NCI-H187 treated with DMSO at 0.1 percent for 48 hours (cell line): ENCODE data around the gene TSTD1.
"Not testable (repeated sequence)": the region's sequence is repeated elsewhere in the genome, so short reads cannot be mapped to it uniquely, and the experiment has no call there.

ENCODE experiments used
- DNase-seq: peaks from one replicate; lab custom pipeline; 2025; lab: John Stamatoyannopoulos, UW

The TSTD1 gene

DNA sequence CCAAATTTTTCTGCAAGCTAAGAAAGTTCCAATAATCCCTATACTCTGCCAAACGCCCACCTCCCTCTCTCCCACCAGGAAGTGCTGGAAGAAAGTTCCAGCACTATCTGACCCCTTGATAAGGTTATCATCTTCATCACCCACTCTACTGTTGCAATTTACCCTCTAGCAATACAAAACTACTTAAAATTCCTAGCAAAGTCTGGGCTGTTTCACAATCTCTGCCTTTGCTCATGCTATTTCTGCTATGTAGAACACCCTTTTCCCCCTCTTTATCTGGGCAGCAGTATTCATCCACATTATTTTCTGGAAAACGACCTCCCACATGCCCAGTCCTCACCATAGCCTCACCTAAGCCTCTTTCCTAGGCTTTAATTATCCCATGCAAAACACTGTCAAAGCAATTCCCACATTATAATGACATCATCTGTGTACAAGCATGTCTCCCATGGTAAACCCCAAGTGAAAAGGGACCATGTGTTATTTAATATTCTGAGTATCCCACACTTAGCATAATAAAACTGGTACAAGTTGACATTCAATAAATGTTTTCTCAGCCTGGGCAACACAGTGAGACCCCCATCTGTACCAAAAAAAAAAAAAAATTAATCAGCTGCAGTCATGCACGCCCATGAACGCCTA is 29.8 kb downstream of the TSTD1 start:
- no peak for DNase-seq

DNA sequence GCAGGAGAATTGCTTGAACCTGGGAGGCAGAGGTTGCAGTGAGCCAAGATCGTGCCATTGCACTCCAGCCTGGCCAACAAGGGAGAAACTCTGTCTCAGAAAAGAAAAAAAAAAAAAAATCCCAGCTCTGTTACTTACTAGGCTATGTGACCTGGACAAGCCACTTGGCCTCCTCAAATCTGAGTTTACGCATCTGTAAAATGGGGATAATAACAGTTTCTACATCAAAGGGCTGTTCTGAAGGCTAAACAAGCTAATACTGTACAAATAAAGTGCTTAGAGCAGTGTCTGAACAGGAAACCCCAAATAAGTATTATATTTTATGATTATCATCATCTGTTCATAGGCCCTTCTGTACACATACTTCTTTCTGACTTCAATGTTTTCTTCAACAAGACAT is 31.4 kb downstream of the TSTD1 start:
- no peak for DNase-seq

DNA sequence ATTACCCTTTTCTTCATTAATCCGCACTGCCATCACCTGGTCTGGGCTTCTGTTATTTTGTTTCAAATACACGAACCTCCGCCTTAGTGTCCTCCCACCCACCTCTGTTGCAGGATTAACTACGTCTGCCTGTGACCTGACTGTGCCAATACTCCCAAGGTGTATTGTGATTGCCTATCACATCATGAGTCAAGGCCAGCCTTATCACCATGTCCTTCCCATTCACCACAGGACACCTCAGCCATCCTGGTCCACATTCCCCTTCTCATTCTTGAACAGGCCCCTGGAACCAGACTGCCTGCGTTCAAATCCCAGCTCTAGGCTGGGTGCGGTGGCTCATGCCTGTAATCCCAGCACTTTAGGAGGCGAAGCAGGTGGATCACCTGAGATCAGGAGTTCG is 32.2 kb downstream of the TSTD1 start:
- DNase-seq = no peak

DNA sequence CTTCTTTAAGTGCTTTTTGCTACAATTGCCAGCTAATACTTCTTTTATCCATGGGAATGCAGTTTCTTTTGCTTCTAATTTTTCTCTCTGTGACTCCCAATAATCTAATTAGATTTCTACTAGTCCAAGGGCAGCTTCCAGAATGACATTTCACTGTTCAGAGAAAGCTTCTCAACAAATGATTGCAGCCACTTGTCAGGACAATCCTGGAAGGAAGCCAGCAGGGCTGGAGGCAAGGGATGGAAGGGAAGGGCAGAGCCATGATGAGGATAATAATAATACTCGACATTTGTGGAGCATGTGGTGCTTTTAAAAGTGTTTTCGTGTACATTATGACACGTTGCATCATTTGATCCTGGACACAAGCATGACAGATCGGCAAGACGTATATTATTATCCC is 37.2 kb downstream of the TSTD1 start:
- no peak for DNase-seq

DNA sequence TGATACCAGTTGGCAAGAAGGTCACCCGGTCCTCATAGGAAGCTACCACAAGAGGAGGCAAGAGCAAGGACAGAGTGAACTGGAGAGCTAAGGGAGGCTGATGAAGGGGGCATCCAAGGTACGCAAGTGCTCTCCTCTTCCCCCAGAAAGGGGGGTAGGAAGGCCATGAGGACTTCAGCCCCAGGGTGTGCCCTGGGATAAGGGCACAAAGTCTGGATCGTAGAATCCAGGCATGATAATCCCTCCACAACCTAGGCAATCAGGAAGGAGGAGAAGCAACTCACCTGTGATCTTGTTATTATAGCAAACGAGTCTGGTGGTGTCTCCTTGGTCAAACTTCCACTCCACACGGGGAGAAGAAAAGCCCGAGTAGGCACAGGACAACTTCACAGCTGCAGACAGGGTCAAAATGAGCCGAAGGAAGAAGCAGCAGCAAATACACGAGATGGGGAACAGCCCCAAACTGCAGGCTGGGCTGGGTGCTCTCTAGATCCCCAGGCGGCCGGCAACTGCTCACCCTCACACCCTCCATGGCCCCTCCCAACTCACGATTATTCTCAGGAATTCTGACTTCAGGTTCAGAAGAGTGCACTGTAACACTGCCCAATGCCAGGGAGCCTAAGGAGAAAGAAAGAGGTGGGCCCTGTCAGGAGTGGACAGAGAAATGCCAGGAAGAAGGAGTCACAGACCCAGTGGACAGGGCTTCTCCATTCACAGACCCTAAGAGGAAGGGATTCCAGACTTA is 37.9 kb downstream of the TSTD1 start:
- DNase-seq = no peak

DNA sequence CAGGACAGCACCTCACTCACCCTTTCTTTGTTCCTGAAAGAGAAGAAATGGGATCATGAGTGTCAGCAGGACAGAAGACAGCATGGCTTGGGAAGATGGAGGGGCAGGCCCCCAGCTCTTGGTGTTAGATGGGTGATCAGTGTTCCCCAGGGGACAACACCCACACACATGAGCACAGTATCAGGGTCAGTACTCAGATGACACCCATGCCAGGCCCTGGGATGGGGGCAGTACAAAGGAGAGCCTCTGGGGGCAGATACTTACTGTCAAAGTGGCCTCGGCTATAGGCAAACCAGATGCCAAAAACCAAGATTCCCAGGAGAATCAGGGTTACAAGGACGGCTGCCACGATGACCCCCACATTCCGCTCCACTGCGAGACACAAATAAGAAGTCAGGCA is 39.4 kb downstream of the TSTD1 start:
- DNase-seq = no peak

DNA sequence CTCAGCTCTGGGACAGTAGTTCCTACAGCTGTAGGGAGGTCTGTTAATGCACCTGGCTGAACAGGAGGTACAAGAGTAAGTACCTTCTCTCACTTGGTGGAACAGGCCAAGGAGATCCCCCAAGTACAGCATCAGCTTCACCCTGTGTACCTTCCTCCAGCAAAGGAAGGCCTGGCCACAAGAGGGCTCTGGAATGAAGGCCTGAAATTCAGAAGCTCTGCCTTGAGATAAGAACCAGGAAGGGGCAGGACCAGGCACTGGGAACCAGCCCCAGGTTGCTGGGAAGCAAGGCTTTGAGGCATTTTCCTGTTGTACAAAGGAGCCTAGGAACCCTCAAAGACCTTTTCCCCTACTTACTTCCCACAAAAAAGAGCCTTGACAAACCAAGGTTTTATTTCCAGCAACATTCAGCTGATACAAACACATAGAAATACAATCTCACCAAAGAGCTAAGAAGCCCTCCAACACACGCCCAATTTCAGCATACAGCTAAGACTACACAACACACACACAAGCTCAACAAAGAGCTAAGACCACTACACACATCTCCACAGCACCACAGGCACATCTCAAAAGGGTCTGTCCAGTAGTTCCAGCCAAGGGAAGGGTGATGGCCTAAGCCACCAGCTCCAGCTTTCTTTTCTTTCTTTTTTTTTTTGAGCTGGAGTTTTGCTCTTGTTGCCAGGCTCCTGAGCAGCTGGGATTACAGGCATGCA is 41.3 kb downstream of the TSTD1 start:
- no peak for DNase-seq

DNA sequence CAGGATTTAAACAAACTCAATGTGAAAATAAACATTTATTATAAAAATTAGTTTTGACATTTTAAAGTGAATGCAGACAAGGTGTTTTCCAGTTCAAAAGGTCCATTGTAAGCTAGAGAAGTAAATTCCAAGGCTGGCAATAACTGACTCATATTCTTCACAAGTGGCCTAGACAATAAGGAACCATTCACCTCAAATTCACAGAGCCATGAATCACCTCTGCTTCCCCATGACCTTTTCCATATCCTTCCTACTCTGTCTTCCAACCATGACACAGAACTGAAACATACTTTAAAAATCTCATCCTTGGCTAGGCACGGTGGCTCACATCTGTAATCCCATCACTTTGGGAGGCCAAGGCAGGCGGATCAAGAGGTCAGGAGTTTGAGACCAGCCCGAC is 42.6 kb downstream of the TSTD1 start:
- DNase-seq = no peak

DNA sequence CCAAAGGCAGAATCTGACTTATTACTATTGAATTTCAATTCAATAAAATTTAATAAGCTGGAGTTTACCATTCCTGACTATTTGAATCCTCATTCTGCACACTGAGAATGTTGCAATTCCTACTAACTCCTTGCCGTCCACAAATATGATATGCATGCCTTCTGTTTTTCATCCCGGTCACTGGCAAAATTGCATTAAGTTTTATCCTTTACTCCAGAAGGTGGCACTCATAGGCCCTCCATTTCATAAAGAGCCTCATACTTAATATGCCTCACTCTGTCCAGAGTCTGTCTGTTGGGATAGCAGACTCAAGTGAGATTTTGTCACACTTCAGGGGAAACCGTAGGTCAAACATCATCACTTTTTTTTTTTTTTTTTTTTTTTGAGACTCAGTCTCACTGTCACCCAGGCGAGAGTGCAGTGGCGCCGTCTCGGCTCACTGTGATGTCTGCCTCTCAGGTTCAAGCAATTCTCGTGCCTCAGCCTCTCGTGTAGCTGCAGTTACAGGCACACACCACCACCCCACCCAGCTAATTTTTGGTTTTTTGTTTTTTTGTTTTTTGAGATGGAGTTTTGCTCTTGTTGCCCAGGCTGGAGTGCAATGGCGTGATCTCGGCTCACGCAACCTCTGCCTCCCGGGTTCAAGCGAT is 45.1 kb downstream of the TSTD1 start:
- no peak for DNase-seq

DNA sequence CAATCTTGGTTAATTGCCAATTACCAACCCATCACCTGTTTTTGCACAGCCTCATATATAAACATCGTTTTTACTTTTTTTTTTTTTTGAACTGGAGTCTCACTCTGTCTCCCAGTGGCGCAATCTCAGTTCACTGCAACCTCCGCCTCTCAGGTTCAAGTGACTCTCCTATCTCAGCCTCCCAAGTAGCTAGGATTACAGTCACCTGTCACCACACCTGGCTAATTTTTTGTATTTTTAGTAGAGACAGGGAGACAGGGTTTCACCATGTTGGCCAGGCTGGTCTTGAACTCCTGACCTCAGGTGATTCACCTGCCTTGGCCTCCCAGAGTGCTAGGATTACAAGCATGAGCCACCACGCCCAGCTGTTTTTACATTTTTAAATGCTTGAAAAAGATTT is 46.7 kb downstream of the TSTD1 start:
- not testable (repeated sequence) for DNase-seq
